ENCODE results near the gene PAX7. TPM values are rescaled to one million over a fixed set of nuclear protein-coding genes. Genes with fewer than 3 reads are reported as not detected.

PAX7 gene
- total RNA-seq, 1 experiment from 2014 or later = not detected

GRCh38 chr1:18723701-18724411 is 93.2 kb downstream of the PAX7 start:
- Histone ChIP-seq H3K36me3 (no peaks in the 10 kb centered on the region), H3K4me3 (no peak overlapping the region), H3K9me3 (no peaks in the 10 kb centered on the region), H3K27me3 (peaks cover 12% of the 10 kb centered on the region; the same call in 1 of the 2 replicates)
- DNase-seq = no peak

- Histone ChIP-seq H3K4me3 (no peak overlapping the region), H3K27me3 (peaks cover 10% of the 10 kb centered on the region; the same call in 1 of the 2 replicates), H3K36me3 (no peaks in the 10 kb centered on the region), H3K9me3 (no peaks in the 10 kb centered on the region)
- no peak for DNase-seq
Measured at GRCh38 chr1:18724801-18725200, 94.2 kb downstream of the PAX7 start.

- DNase-seq = no peak
- Histone ChIP-seq H3K9me3 (no peaks in the 10 kb centered on the region), H3K27me3 (peaks cover 8% of the 10 kb centered on the region; the same call in 1 of the 2 replicates), H3K36me3 (no peaks in the 10 kb centered on the region), H3K4me3 (no peak overlapping the region)
Measured at GRCh38 chr1:18725231-18725895, 94.7 kb downstream of the PAX7 start.

GRCh38 chr1:18726368-18726767 is 95.7 kb downstream of the PAX7 start:
- DNase-seq = no peak
- no peak overlapping the region for H3K4me3 ChIP-seq
- peaks cover 8% of the 10 kb centered on the region; the same call in 1 of the 2 replicates for H3K27me3 ChIP-seq
- H3K9me3 ChIP-seq = no peaks in the 10 kb centered on the region
- no peaks in the 10 kb centered on the region for H3K36me3 ChIP-seq

DNA sequence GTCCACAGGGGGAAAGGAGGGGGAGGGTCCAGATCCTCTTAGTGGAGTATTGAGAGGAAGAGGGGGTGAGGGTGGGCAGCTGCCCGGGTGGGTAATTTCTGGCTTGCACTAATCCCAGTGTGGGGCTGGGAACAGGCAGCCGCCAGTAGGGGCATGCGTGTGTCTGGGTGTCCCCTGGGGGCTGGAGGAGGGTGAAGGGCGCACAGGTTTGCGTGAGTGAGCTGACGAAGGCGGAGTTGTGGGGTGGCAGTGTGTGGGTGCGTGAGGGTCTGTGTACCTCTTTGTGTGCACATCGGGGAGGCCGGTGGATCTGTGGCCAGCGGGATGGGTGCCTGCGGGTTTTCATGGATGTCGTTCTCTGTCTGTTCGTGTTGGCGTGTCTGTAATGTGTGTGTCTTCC is 97.3 kb downstream of the PAX7 start:
- Histone ChIP-seq H3K36me3 (no peaks in the 10 kb centered on the region), H3K27me3 (peaks cover 5% of the 10 kb centered on the region; the same call in 1 of the 2 replicates), H3K9me3 (no peaks in the 10 kb centered on the region), H3K4me3 (no peak overlapping the region)
- no peak for DNase-seq

DNA sequence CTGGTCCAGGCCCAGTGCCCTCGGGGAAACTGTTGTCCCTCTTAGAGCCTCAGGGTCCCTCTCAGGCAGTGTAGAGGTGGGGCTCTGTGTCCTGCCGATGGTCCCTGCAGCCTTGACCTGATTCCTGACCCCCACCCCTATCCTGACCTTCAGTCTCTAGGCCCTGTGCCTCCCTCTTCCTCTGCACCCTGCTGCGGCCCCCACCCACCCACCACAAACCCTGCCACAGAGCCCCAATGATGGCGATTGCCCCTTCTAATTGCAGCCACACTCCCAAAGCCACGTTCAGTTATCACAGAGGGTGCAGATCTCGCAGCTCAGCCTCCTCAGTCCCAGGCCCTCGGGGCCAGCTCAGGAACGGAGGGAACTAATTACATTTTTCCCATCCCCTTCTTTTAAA is 99.7 kb downstream of the PAX7 start:
- Histone ChIP-seq H3K4me3 (no peak overlapping the region), H3K36me3 (no peaks in the 10 kb centered on the region), H3K9me3 (no peaks in the 10 kb centered on the region), H3K27me3 (peaks cover 5% of the 10 kb centered on the region; the same call in 1 of the 2 replicates)
- no peak for DNase-seq

DNA sequence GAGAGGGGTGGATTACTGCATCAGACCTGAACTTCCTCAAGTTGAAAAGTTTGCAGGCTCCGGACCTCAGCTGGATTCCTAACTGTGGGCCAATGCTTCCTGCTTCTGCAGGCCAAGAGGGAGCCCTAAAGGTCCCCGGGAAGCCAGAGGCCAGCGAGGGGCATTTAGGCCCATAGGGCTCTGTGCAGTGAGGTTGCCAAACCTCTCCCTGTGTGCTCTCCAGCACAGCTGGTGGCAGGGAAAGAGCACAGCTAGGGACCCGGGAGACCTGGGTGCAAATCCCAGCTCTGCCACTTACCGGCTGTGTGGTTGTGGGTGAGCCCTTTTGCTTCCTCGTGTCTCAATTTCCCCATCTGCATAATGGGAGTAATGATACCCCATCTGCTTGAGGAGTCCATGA is 100.5 kb downstream of the PAX7 start:
- DNase-seq = no peak
- H3K27me3 ChIP-seq = peaks cover 5% of the 10 kb centered on the region; the same call in 1 of the 2 replicates

DNA sequence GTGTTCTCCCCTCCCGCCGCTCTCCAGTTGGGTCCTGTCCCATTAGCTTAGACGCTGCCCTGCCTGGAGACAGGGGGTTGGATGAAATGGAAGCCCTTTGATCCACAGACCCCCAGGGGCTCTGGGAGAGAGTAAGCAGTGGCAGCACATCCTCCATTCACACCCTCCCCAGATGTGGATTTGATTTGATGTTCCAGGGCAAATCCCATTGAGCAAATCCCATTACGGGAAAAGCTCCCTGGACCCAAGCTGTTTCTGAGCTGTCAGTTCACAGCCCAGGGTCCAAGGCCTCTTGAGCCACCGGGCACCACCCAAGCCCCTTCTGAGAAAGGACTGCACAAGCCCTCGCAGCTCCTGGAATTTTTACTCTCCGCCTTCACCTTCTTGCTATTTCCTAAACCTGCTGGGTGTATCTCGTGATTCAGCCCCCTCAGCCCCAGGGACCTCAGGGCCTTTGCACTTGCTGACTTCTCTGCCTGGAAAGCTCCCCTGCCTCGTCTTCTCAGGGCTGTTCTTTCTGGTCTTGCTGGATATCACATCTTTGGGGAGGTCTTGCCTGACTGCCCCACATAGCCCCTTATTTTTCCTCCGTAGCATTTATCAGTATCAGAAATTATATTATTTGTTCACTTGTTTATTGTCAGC is 101.1 kb downstream of the PAX7 start:
- no peaks in the 10 kb centered on the region for H3K9me3 ChIP-seq
- no peak overlapping the region for H3K4me3 ChIP-seq
- peaks cover 5% of the 10 kb centered on the region; the same call in 1 of the 2 replicates for H3K27me3 ChIP-seq
- no peaks in the 10 kb centered on the region for H3K36me3 ChIP-seq
- DNase-seq = no peak

More for the DNA sequence above, 100.5 kb downstream of the PAX7 start:
- Histone ChIP-seq H3K9me3 (no peaks in the 10 kb centered on the region), H3K36me3 (no peaks in the 10 kb centered on the region), H3K4me3 (no peak overlapping the region)

DNA sequence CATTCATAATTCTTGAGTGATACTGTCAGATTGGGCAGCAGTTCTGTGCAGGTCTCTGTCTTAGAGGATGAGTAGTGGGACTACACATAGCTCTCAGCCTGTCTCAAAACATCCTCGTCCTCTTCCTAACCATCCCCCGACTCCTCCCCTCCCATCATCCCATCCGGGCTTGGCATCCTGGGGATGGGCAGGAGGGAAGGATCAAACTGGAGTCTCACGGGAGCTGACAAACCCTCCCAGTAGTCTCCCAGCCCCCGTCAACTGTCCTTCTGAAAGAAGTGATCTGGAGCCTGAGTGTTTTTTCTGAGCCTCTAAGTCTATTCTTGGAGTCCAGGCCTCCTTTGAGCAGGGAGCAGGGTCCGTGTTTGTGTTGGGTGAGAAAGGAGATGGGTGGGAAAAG is 102.0 kb downstream of the PAX7 start:
- H3K27me3 ChIP-seq = peaks cover 5% of the 10 kb centered on the region; the same call in 1 of the 2 replicates
- no peaks in the 10 kb centered on the region for H3K9me3 ChIP-seq
- no peaks in the 10 kb centered on the region for H3K36me3 ChIP-seq
- no peak overlapping the region for H3K4me3 ChIP-seq
- DNase-seq = no peak

DNA sequence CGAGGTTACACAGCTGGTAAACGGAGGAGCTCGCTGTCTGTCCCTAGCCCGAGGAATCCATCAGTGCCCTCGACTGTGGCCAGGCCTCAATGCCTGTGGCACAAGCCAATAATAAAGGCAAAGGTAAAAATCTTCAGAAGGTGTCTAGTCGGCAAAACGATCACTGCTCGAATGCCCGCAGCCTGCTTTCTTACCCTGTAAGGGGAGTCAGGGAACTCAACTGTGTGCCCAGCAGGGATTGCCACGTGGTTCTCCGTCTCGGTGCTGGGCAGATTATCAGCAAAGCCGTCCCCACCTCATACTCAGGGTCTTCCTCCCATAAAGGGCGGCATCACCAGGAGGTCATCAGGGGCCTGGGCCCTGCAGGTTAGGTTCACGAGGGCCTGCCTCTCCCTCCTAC is 103.4 kb downstream of the PAX7 start:
- Histone ChIP-seq H3K9me3 (no peaks in the 10 kb centered on the region), H3K36me3 (no peaks in the 10 kb centered on the region), H3K4me3 (no peak overlapping the region), H3K27me3 (no peaks in the 10 kb centered on the region)
- no peak for DNase-seq

DNA sequence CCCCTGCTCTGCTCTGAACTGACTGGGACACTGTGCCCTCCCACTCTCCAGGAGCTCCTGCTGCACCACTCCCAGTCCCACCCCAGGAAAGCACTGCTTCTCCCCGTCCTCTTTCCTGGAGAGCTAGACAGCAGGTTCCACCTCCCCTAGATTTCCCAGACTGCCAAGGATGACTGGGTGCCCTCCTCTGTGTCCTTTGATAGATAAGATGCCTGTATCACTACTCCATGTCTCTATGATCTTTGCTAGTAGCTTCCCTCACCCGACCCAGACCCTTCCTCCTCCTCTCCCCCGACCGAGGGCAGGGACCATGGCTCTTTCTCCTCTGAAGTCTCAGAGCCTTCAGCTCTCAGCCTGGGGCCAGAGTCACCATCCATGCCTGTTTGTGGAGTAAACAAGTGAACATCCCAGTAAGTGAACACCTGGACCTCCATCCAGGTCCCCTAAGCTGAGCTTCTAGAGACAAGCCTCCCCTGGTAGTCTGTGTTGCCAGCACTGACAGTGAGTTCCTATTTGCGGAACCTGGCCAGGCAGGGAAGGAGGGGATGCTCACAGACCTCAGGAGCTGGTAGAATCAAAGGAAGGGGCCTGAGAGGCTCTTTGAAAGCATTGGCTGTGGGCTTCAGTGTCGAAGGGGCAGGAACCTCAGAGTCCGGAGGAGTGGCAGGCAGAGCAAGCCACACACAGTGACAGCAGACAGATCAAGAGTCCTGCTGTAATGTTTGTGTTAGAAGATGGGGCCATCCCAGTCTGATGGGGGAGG is 104.0 kb downstream of the PAX7 start:
- Histone ChIP-seq H3K36me3 (no peaks in the 10 kb centered on the region), H3K27me3 (no peaks in the 10 kb centered on the region)
- DNase-seq = no peak

DNA sequence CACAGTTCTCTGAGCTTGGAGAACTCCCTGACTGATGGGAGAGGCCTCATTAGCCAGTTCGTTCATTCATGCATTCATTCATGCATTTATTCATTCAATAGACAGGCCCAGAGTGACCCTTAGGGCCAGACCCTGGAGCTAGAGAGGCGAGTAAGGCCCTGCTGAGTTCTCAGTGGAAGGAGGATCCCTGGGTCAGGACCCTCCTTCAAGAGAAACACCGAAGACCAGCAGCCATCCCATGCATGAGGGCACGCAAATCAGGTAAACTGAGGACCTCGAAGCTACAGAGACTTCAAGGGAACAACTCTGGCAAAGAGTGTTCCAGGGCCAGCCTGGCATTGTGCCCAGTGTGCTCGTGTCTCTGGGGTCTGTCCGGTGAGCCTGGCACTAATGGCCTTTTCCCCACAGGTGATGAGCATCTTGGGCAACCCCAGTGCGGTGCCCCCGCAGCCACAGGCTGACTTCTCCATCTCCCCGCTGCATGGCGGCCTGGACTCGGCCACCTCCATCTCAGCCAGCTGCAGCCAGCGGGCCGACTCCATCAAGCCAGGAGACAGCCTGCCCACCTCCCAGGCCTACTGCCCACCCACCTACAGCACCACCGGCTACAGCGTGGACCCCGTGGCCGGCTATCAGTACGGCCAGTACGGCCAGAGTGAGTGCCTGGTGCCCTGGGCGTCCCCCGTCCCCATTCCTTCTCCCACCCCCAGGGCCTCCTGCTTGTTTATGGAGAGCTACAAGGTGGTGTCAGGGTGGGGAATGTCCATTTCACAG is 104.8 kb downstream of the PAX7 start:
- Histone ChIP-seq H3K4me3 (no peak overlapping the region), H3K9me3 (no peaks in the 10 kb centered on the region), H3K27me3 (no peaks in the 10 kb centered on the region), H3K36me3 (no peaks in the 10 kb centered on the region)
- DNase-seq = no peak

More for the DNA sequence above, 104.0 kb downstream of the PAX7 start:
- Histone ChIP-seq H3K9me3 (no peaks in the 10 kb centered on the region), H3K4me3 (no peak overlapping the region)

DNA sequence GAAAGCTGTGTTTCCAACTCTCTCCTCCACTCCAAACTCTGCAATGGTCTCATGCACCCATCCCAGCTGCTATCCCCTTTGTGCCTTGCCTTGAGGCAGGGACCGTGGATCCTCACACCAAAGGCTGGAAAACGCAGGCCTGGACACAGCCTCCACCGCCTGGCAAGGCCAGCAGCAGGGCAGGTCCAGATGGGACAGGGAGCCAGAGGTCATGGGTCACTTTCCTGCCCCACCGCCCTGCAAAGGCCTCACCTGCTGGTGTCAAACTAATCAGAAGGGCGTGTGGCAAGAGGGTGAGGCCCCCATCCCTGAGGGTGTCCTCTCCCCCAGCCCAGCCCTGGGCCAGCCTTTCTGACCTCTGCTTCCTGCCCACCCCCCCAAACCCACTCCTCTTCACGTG is 106.3 kb downstream of the PAX7 start:
- Histone ChIP-seq H3K36me3 (no peaks in the 10 kb centered on the region), H3K4me3 (no peak overlapping the region), H3K9me3 (no peaks in the 10 kb centered on the region), H3K27me3 (no peaks in the 10 kb centered on the region)
- DNase-seq = no peak

DNA sequence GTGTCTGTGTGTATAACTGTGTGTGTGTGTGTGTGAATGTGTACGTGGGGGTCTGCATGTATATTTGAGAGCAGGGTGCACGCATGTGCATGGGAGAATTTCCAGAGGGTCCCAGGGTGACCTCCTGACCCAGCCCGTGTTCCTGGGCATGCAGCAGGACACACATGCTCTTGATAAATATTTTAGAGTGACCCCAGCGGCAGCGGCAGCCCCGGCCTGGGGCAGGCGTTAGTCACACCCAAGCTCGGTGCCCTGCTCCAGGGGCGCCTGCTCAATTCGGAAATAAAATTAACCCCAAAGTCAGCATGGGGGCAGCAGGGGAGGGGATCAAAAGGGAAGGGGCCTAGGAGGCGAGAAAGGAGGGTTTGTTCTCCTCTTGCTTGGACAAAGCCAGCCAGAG is 107.5 kb downstream of the PAX7 start:
- DNase-seq = no peak
- no peak overlapping the region for H3K4me3 ChIP-seq
- no peaks in the 10 kb centered on the region for H3K9me3 ChIP-seq
- H3K36me3 ChIP-seq = no peaks in the 10 kb centered on the region
- H3K27me3 ChIP-seq = no peaks in the 10 kb centered on the region

DNA sequence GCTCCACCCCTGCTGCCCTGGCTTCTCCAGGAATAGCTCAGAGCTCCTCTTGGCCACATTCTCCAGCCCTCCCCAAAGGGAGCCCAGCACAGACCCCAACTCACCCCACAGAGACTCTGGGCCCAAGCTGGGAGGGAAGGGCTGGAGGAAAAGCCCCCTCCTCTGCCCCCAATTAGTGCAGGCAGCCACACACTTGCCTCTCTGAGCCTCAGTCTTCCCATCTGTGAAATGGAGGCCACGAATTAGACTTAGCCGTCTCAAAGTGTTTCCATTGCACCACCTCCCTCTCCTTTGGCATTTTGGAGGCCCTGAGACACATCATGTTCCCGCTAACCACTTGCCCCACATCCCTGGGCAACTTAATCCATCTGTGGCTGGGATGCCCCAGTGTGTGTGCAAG is 108.0 kb downstream of the PAX7 start:
- no peaks in the 10 kb centered on the region for H3K36me3 ChIP-seq
- H3K9me3 ChIP-seq = no peaks in the 10 kb centered on the region
- DNase-seq = no peak
- no peak overlapping the region for H3K4me3 ChIP-seq
- H3K27me3 ChIP-seq = no peaks in the 10 kb centered on the region

GRCh38 chr1:18739408-18739807 is 108.8 kb downstream of the PAX7 start:
- Histone ChIP-seq H3K4me3 (no peak overlapping the region), H3K36me3 (no peaks in the 10 kb centered on the region), H3K9me3 (no peaks in the 10 kb centered on the region), H3K27me3 (no peaks in the 10 kb centered on the region)
- no peak for DNase-seq
